HG02884 (cell line): Measurements from ENCODE around the gene ACACB.

ENCODE experiments used
- ATAC-seq: cut with Tn5 transposase; IDR thresholded peaks from one replicate; pipeline ENCODE4 v1.9.1; 2021; ENCODE audit warnings: mild to moderate bottlenecking, moderate library complexity; ENCODE audit not compliant: unreplicated experiment

ACACB gene

DNA sequence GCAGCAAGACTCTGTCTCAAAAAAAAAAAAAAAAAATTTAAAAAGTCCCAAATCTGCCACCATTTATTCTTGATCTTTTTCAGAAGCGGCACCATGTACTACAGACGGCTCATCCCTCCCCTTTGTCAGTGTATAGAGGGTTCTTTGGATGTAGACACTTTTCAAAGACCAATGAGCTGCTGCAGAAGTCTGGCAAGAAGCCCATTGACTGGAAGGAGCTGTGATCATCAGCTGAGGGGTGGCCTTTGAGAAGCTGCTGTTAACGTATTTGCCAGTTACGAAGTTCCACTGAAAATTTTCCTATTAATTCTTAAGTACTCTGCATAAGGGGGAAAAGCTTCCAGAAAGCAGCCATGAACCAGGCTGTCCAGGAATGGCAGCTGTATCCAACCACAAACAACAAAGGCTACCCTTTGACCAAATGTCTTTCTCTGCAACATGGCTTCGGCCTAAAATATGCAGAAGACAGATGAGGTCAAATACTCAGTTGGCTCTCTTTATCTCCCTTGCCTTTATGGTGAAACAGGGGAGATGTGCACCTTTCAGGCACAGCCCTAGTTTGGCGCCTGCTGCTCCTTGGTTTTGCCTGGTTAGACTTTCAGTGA, 6.5 kb upstream of the ACACB start:
- no peak for ATAC-seq

DNA sequence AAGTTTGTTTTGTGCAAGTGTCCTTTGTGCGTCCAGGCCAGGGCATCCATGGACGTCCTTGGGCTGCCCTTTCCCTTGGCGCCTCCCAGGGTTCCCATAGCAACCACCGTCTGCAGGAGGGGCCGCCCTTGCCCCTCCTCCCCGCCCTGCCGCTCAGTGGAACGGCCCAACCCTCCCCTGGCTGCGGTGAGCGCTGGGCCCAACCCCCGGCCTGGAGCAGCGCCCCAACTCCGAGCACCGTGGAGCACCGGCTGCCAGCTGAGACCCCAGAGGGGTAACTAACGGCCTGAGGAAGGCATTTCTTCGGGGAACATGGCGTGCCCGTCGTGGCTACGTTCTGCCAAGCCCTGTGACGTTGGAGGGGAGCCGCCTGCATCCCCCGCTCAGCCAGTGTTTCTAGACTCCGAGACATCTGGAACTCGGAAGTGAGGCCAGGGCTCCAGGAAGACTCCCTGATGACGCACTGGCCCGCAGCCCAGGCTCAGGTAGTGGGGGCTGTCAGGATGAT, 5.3 kb upstream of the ACACB start:
- ATAC-seq, result peak; percentile 50

DNA sequence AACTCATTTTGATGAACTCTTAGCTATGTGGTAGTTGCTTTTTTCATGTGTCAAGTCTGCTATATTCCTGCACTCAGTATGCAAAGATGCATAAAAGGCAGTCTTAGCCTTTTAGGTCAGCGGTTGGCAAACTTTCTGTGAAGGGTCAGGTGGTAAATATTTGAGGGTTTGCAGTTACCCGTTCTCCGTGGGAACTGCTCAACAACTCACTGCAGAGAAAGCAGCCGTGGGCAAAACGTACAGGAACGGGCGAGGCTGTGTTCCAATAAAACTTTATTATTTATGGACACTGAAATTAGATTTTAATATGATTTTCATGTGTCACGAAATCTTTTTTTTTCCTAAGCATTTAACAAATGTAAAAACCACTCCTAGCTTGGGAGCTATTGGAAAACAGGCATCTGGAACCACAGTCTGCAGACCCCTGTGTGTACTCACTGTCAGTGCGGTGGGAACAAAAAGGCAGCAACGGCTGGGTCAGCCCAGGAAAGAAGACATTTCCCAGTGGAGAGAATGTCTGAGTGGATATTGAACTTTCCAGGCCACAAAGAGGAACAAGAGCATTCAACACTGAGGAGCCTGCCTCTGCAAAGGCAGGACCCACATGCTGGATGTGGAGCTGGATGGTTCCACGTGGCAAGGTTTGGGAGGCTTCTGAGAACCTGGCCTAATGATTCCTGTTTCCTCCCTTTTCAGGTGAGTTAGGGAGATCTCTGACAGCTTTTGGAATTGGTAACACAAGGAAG, 3.5 kb upstream of the ACACB start:
- ATAC-seq, result no peak

DNA sequence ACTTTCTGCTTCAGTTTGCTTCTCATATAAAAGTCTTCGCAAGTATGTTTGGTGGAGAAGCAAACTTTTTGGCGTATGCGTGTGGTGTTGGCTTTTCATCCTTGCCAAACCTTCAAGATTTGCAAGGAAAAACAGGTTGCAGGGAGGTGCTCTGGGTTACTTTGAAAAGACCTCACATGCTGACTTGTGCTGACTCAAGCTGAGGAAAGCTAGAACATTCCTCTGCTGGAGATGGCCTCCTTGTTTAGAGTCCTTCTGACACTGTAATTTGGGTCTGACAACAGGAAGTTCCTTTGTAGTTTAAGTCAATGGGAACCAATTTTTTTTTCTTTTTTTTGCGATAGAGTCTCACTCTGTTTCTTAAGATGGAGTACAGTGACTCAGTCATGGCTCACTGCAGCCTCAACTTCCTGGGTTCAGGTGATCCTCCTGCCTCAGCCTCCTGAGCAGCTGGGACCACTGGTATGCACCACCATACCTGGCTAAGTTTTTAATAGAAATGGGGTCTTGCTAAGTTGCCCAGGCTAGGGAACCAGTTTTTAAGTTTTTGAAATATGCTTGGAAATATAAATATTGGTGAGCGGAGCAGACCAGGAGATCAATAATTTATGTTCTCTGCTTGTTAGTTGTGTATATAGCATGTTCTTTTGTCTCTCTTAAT, 2.6 kb upstream of the ACACB start:
- ATAC-seq, result no peak

DNA sequence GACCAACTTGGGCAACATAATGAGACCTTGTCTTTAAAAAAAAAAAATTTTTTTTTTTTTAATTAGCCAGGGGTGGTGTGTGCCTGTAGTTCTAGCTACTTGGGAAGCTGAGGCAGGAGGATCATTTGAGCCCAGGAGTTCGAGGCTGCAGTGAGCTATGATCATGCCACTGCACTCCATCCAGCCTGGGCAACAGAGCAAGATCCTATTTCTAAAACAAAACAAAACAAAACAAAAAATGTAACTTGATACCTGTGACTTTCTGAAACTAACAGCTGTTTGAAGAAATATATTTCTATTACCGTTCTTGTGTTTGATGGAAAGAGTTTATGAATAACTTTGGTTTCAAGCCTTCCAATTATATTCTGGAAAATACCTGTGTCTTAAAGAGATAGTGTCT, 1.7 kb upstream of the ACACB start:
- no peak for ATAC-seq

DNA sequence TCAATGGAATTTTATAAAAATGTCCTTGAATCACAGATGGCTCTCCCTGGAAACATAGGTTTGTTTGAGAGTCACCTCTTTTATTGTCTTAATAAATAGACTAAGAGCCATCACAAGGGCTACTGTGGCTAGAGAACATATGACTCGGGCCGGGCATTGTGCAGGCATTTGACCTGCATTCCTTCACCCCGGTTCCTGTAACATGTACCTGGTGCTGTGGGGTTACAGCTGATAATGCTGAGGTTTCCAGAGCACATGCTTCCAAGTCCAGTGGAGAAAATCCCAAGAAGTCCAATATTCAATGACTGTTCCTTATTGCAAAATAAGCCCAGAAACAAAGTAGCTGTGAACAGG, 1.0 kb upstream of the ACACB start:
- ATAC-seq, result no peak

DNA sequence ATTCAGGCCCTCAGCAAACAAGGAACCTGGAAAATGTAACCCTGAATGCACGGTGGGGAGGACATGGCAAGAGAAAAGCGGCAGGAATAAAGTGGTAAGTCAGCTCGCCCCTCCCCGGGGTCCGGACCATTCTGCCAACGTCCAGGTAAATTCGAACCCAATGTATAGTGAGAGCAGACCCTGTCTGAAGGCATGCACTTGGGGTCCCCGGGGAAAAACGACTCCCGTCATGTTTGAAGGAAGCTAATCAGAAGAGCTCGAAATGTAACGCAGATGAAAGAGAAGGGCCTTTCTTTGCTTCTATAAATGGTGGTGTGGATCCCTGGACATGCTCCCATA, 193 bp downstream of the ACACB start:
- ATAC-seq, result no peak

DNA sequence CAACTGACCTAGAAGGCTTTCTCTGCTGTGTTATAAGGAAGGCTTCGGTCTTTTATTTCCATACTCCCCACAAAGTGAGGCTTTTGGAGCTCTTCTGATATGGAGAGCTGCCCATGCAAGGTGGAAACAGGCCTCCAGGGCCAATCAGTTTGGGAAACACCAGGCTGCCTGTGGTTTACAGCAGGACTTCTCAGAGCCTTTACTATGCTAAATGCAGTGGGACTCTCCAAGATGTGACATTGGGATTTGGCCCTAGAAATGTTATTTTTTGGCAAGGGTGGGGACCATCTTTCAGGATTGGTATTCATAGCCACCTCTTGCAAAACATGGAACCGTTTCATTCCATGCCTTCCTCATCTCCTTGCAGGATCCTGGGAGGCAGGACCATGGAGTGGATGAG, 3.7 kb downstream of the ACACB start:
- ATAC-seq, result no peak

DNA sequence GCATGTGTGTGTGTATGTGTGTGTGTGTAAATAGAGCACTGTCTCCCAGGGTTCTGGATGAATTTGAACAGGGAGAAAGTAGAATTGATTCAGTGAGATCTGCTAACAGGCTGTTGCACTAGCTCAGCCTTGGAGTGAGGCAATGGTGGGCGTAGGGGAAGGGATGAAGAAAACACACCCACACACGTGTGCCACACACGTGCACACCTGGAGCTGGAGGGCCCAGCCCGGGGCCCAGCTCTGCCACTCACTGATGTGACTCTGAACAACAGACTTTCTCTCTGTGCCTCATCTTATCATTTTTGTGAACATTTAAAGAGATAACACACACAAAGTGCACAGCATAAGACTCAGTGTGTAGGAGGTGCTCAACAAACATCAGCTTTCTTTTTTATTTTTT, 4.2 kb downstream of the ACACB start:
- no peak for ATAC-seq

DNA sequence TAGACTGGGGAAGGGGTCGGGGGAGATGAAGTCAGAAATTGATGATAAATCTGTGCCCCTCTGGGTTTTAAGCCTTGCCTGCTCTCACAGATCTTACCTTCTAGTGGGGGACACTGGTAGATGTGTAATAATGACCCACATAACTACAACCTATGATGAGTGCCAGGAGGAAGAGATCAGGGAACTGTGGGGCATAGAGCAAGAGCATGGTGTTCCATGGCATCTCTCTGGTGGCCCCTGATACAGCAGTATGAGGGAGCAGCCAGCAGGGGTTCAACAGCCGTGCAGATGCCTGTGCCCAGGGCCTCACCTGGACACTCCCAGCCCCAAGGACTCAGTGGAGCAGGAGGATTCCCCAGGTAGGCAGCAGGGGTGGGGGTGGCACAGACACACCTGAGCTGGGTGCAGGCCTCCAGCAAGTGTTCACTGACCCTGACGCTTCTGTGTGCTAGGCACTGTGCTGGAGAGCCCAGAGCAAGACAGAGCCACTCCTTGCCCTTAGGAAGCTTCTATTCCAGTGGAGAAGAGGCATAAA, 5.0 kb downstream of the ACACB start:
- ATAC-seq, result no peak

DNA sequence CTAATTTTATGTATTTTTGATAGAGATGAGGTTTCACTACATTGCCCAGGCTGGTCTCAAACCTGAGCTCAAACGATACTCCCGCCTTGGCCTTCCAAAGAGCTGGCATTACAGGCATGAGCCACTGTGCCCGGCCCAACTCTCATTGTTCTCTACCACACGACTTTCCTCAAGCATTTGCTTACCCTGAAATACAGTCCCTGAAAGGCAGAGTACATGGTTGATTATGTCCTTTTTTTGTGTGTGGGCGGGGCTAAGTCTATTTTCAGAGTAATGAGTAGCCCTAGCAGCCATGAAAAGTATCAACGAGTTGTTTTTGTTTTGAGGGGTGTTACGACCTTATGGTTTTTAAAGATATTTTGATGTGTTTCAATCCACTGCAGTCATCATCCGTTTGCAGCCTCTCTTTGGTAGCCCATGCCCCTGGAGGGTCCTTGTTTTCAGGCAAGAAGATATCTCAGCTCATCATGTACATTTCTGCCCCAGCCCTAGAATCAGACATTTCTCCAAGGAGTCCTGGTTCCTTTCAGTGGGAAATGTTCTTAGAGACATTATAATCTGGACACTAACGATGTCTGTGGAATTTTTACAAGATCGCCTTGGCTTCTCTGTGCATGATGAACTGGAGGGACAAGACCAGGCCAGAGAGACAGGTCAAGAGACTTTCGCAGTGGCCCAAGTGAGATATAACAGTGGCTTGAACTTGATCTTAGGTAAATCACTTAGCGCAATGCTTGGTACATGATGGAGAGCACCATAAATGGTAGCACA, 8.7 kb downstream of the ACACB start:
- no peak for ATAC-seq

DNA sequence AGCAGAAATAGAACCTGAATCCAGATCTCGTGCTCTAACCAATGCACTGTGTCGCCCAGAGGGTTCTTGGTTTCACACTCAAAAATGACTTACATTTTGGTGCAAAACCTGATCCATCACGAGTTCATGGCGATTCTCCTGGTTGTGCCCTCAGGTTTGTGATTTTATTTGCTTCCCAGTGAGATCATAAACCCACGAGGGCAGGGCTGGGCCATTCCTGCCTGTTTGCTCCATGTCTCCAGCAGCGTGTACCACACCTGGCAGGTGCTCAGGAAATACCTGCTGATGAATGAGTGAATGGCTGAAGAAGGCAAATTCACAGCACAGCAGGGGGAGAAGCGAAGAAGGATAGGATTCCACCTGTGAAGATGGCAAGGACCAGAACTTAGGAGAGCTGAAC, 9.4 kb downstream of the ACACB start:
- no peak for ATAC-seq

DNA sequence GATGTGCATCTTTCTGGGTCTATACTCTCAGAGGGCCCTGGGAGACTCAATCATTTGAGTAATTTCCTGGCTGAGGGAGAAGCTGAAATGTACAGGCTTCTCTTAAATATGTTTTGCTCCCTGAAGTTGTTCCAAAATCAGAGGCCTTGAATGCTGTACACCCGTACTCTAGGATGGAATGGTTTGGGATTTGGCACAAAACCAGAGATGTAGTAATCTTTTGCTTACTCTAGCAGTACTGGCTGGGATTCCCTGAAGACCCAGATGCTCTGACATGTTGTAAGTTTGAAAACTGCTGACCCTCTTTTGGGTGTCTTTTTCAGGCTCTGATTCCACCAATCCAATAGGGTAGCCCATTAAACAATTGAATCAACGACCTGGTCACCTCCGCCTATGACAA, 10.4 kb downstream of the ACACB start:
- ATAC-seq, result no peak

DNA sequence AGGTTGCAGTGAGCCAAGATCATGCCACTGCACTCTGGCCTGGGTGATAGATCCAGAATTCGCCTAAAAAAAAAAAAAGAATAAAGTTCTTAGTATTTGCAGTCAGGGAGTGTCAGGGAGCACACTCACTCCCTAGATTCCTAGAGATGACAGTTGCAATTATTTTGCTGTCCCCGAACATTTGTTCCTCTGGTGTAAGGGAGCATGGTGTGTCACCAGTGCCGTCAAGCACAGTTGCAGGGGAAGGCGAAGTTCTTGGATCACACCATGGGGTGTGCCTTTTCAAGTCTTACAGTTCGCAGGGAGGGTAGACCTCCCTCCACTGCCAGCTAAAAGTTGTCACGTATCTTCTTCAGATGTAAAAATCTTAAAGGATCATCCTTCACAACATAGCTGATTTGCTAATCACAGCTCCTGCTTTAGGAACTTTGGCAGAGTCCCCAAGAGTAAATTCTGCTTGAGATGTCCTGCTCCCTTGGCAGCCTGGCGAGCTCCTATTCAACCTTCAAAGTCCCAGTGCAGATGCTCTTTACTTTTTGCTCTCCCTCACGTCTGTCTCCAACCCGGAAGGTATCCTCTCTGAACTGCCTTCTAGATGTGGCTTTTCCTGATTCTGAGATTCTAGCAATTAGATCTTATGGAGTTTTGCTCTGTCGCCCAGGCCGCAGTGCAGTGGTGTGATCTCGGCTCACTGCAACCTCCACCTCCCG, 11.3 kb downstream of the ACACB start:
- ATAC-seq, result no peak

DNA sequence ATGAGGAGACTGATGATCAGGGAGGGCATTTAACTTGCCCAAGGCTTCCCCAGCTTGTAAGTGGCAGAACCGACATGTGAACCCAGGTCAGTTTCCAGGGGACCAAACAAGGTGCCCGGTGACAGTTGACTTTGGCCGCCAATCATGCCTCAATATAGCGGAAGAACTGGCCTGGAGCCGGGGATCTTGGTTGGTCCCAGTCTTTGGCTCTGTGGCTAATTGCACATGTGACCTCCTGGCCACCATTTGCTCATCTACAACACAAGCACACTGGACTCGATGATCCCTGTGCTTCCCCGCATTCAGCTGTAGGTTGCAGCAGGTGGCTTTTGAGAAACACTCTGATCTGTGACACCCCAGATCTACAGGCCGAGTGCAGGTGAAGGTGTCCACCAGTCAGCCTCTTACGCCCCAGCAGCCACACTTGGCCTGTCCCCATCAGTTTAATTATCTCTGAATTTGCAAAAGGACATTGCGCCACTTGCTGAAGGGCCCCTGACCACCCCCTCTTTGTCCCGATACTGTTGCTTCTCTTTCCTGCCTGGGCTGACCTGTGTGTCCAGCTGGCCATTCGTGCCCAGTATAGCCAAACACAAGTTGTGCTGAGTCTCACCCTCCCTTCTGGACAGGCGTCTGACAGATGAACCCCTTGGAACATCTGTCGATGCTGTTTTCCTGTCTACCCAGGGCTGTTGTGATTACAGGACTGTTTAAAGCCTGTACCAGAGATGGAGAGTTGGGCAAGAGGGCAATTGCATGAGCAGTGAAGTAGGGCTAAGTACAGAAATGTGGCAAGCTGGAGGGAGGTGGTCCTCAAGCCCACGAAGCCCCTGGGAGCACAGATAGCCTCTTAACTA, 14.1 kb downstream of the ACACB start:
- no peak for ATAC-seq

DNA sequence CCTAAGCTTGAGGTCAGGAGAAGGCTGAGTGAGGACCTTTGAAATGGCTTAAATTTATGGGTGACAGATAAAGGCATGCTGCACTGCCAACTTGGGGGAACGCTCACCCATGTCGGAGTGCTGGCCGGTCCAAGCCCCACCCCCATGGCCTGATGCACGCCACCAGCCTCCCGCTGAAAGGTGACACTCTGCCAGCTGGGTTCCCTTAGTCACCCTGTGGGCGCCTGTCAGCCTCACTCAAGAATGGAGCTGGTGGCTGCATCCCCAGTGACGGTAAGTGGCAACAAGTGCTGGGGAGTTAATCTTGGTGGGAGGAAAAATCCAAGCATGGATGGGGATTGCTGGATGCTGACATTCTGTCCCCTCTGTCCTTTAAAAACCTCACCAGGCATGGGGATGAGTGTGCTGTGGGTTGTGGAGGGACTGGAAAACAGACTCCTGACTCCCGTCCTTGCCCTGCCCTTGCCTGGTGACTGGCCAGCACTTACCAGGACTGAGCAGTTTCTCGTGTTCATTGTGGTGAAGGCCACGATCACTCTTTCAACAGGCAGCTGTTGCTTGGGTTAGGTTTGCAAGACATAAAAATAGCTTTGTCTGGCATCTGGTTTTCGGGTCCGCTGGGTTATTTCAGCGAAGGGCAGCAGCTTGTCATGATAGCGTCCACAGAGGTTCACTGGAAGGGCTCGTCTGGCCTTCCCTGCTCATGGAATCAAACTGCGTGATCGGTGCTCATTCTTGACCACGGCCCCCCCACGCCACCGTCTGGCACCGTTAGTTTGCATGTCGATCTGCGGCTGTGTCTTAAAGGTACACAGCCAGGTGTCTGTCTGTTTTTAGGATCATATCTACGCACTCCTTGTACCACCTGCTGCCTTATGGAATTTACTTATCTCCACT, 15.0 kb downstream of the ACACB start:
- ATAC-seq, result no peak

DNA sequence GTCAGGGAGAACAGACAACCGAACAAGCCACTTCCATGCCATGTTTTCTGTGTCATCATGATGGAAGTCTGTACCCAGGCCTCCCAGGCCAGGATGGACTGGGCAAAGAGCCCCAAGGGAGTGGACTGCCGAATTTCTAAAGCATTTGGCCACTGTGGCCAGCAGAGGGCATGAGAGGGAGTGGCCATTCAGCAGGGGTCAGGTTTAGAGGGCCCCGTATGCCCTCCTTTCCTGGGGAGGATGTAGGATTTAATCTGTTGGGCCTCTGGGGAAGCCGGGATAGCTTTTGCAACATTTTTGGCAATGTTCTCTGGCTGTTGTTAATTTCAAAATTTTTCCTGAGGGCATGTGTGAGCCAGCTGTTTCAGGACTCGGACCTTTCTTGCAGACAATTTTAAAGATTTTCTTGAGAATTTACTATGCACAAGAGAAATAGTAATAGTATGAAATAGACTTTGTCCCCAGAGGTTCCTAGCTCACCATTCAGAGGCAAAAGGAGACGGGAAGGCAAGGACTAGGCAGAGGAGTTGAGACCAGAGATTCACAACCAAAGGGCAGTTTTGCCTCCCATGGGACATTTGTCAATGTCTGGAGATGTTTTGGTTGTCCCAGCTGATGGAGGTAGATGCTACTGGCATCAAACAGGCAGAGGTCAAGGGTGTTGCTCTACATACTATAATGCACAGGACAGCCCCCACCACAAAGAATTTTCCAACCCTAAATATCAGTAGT, 18.0 kb downstream of the ACACB start:
- no peak for ATAC-seq

DNA sequence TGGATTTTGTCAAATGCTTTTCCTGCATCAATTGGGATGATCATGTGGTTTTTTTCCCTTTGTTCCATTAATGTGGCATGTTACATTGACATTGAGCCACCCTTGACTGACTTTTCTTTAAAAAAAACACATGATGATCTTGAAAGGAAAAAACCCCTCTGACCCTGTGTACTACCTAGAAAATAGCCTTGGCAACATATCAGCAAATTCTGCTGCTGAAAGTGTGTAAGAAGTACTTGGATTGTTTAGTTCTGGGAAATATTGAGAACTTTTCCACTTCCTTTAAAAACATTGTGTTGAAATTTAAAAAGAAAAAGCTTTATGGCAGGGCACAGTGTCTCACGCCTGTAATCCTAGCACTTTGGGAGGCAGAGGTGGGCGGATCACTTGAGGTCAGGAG, 20.7 kb downstream of the ACACB start:
- no peak for ATAC-seq
